ENCODE measurements around the gene EFCAB12.

DNA sequence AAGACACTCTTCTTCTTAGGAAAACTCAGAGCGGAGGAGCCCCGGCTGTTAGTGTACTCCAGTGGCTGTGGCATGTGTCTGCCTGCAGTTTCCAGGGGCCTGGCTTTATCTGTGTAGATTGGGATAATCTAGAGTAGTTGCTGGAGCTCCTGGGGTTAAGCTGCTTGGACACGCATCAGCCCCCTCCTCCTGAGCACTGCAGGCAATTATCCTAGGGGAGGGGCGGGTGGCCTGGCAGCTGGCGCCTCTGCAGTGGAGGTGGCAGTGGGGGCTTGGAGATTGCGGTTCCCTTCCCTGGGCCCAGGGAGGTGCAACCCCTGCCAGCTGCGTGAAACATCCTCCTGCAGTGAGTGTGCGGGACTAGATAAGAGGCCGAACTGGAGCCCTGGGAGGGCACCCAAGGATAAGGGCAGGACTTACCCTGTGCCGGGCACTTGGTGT, 68.2 kb downstream of the EFCAB12 start:
- TF ChIP-seq, protein P1, sequence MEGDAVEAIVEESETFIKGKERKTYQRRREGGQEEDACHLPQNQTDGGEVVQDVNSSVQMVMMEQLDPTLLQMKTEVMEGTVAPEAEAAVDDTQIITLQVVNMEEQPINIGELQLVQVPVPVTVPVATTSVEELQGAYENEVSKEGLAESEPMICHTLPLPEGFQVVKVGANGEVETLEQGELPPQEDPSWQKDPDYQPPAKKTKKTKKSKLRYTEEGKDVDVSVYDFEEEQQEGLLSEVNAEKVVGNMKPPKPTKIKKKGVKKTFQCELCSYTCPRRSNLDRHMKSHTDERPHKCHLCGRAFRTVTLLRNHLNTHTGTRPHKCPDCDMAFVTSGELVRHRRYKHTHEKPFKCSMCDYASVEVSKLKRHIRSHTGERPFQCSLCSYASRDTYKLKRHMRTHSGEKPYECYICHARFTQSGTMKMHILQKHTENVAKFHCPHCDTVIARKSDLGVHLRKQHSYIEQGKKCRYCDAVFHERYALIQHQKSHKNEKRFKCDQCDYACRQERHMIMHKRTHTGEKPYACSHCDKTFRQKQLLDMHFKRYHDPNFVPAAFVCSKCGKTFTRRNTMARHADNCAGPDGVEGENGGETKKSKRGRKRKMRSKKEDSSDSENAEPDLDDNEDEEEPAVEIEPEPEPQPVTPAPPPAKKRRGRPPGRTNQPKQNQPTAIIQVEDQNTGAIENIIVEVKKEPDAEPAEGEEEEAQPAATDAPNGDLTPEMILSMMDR (IDR thresholded peaks at IDR 0.05; ENCODE audit: insufficient read depth, low read length) = no peak
- TF ChIP-seq GABPA (IDR thresholded peaks at IDR 0.05; ENCODE audit: low read depth) = no peak
